Measurements from ENCODE around the gene SUN3.
"Not testable (repeated sequence)": the region's sequence is repeated elsewhere in the genome, so short reads cannot be mapped to it uniquely, and the experiment has no call there.

Gene SUN3

GRCh38 chr7:48004032-48004431 lies 24.9 kb downstream of the SUN3 start:
- Histone ChIP-seq H3K36me3 (ENCODE audit: control insufficient read depth, insufficient read depth, low read length) (no peaks in the 10 kb centered on the region), H3K27me3 (ENCODE audit: control insufficient read depth, insufficient read depth, low read length, poor library complexity, severe bottlenecking) (no peaks in the 10 kb centered on the region), H3K4me1 (ENCODE audit: control insufficient read depth, insufficient read depth, low read length) (peaks cover 7% of the 10 kb centered on the region), H3K27ac (ENCODE audit: insufficient read depth, low read depth, low read length, poor library complexity, severe bottlenecking) (no peak overlapping the region), H3K4me3 (ENCODE audit: insufficient read depth, low read depth, low read length) (no peak overlapping the region), H3K9me3 (ENCODE audit: control insufficient read depth, low read length) (no peaks in the 10 kb centered on the region)
- 83 to 100% methylated on average over 1 to 2 of the region's 2 CpGs for WGBS, 2 experiments

- not testable (repeated sequence) for H3K4me1 ChIP-seq (ENCODE audit: control insufficient read depth, insufficient read depth, low read length); H3K9me3 ChIP-seq (ENCODE audit: control insufficient read depth, low read length); H3K27ac ChIP-seq (ENCODE audit: insufficient read depth, low read depth, low read length, poor library complexity, severe bottlenecking); H3K27me3 ChIP-seq (ENCODE audit: control insufficient read depth, insufficient read depth, low read length, poor library complexity, severe bottlenecking); H3K36me3 ChIP-seq (ENCODE audit: control insufficient read depth, insufficient read depth, low read length); H3K4me3 ChIP-seq (ENCODE audit: insufficient read depth, low read depth, low read length)
- WGBS, 2 experiments, result 87 to 93% methylated on average over 13 of the region's 13 CpGs
These were observed 28.7 kb downstream of the SUN3 start for GRCh38 chr7:48000164-48000563.

- no peak overlapping the region for H3K4me3 ChIP-seq (ENCODE audit: insufficient read depth, low read depth, low read length)
- whole genome bisulfite sequencing, 2 experiments, result 90 to 94% methylated on average over 11 to 12 of the region's 12 CpGs
- H3K4me1 ChIP-seq (ENCODE audit: control insufficient read depth, insufficient read depth, low read length), result peaks cover 2% of the 10 kb centered on the region
- no peaks in the 10 kb centered on the region for H3K9me3 ChIP-seq (ENCODE audit: control insufficient read depth, low read length)
- no peaks in the 10 kb centered on the region for H3K27me3 ChIP-seq (ENCODE audit: control insufficient read depth, insufficient read depth, low read length, poor library complexity, severe bottlenecking)
- no peaks in the 10 kb centered on the region for H3K36me3 ChIP-seq (ENCODE audit: control insufficient read depth, insufficient read depth, low read length)
- H3K27ac ChIP-seq (ENCODE audit: insufficient read depth, low read depth, low read length, poor library complexity, severe bottlenecking), result no peak overlapping the region
These were observed 29.5 kb downstream of the SUN3 start for GRCh38 chr7:47999413-47999812.

- Histone ChIP-seq H3K9me3 (ENCODE audit: control insufficient read depth, low read length) (no peaks in the 10 kb centered on the region), H3K27me3 (ENCODE audit: control insufficient read depth, insufficient read depth, low read length, poor library complexity, severe bottlenecking) (no peaks in the 10 kb centered on the region), H3K27ac (ENCODE audit: insufficient read depth, low read depth, low read length, poor library complexity, severe bottlenecking) (peak overlapping the region; percentile 69), H3K4me1 (ENCODE audit: control insufficient read depth, insufficient read depth, low read length) (peaks cover 7% of the 10 kb centered on the region), H3K36me3 (ENCODE audit: control insufficient read depth, insufficient read depth, low read length) (no peaks in the 10 kb centered on the region), H3K4me3 (ENCODE audit: insufficient read depth, low read depth, low read length) (no peak overlapping the region)
- WGBS, 2 experiments, result 68 to 70% methylated on average over 3 of the region's 3 CpGs
These were observed 36.5 kb downstream of the SUN3 start for GRCh38 chr7:47992446-47992845.

- peaks cover 7% of the 10 kb centered on the region for H3K4me1 ChIP-seq (ENCODE audit: control insufficient read depth, insufficient read depth, low read length)
- H3K27me3 ChIP-seq (ENCODE audit: control insufficient read depth, insufficient read depth, low read length, poor library complexity, severe bottlenecking), result no peaks in the 10 kb centered on the region
- H3K27ac ChIP-seq (ENCODE audit: insufficient read depth, low read depth, low read length, poor library complexity, severe bottlenecking), result peak overlapping the region; percentile 69
- WGBS, 2 experiments, result 4 to 5% methylated on average over 26 of the region's 26 CpGs
- no peaks in the 10 kb centered on the region for H3K36me3 ChIP-seq (ENCODE audit: control insufficient read depth, insufficient read depth, low read length)
- no peaks in the 10 kb centered on the region for H3K9me3 ChIP-seq (ENCODE audit: control insufficient read depth, low read length)
- H3K4me3 ChIP-seq (ENCODE audit: insufficient read depth, low read depth, low read length), result peak overlapping the region; percentile 24
These were observed 37.1 kb downstream of the SUN3 start for GRCh38 chr7:47991741-47992311.

GRCh38 chr7:47991270-47991669 lies 37.6 kb downstream of the SUN3 start:
- H3K9me3 ChIP-seq (ENCODE audit: control insufficient read depth, low read length), result no peaks in the 10 kb centered on the region

GRCh38 chr7:47990592-47990991 lies 38.3 kb downstream of the SUN3 start:
- H3K27ac ChIP-seq (ENCODE audit: insufficient read depth, low read depth, low read length, poor library complexity, severe bottlenecking), result no peak overlapping the region

More at GRCh38 chr7:47991270-47991669, 37.6 kb downstream of the SUN3 start:
- H3K4me3 ChIP-seq (ENCODE audit: insufficient read depth, low read depth, low read length), result no peak overlapping the region
- WGBS, 2 experiments, result 82 to 83% methylated on average over 1 of the region's 1 CpG
- H3K27me3 ChIP-seq (ENCODE audit: control insufficient read depth, insufficient read depth, low read length, poor library complexity, severe bottlenecking), result no peaks in the 10 kb centered on the region
- H3K27ac ChIP-seq (ENCODE audit: insufficient read depth, low read depth, low read length, poor library complexity, severe bottlenecking), result no peak overlapping the region
- H3K4me1 ChIP-seq (ENCODE audit: control insufficient read depth, insufficient read depth, low read length), result peaks cover 7% of the 10 kb centered on the region
- no peaks in the 10 kb centered on the region for H3K36me3 ChIP-seq (ENCODE audit: control insufficient read depth, insufficient read depth, low read length)

GRCh38 chr7:47989607-47990400 lies 39.1 kb downstream of the SUN3 start:
- not testable (repeated sequence) for H3K27ac ChIP-seq (ENCODE audit: insufficient read depth, low read depth, low read length, poor library complexity, severe bottlenecking)

More at GRCh38 chr7:47990592-47990991, 38.3 kb downstream of the SUN3 start:
- H3K36me3 ChIP-seq (ENCODE audit: control insufficient read depth, insufficient read depth, low read length), result no peaks in the 10 kb centered on the region
- WGBS, 2 experiments, result 93 to 97% methylated on average over 5 of the region's 5 CpGs
- H3K27me3 ChIP-seq (ENCODE audit: control insufficient read depth, insufficient read depth, low read length, poor library complexity, severe bottlenecking), result no peaks in the 10 kb centered on the region
- H3K4me1 ChIP-seq (ENCODE audit: control insufficient read depth, insufficient read depth, low read length), result peaks cover 7% of the 10 kb centered on the region
- H3K9me3 ChIP-seq (ENCODE audit: control insufficient read depth, low read length), result no peaks in the 10 kb centered on the region
- no peak overlapping the region for H3K4me3 ChIP-seq (ENCODE audit: insufficient read depth, low read depth, low read length)

GRCh38 chr7:47988496-47989386 lies 40.2 kb downstream of the SUN3 start:
- no peaks in the 10 kb centered on the region for H3K9me3 ChIP-seq (ENCODE audit: control insufficient read depth, low read length)
- H3K4me3 ChIP-seq (ENCODE audit: insufficient read depth, low read depth, low read length), result no peak overlapping the region
- WGBS, 2 experiments, result 92 to 93% methylated on average over 7 of the region's 8 CpGs
- H3K27me3 ChIP-seq (ENCODE audit: control insufficient read depth, insufficient read depth, low read length, poor library complexity, severe bottlenecking), result no peaks in the 10 kb centered on the region
- H3K36me3 ChIP-seq (ENCODE audit: control insufficient read depth, insufficient read depth, low read length), result no peaks in the 10 kb centered on the region
- peaks cover 7% of the 10 kb centered on the region for H3K4me1 ChIP-seq (ENCODE audit: control insufficient read depth, insufficient read depth, low read length)
- no peak overlapping the region for H3K27ac ChIP-seq (ENCODE audit: insufficient read depth, low read depth, low read length, poor library complexity, severe bottlenecking)

More at GRCh38 chr7:47989607-47990400, 39.1 kb downstream of the SUN3 start:
- not testable (repeated sequence) for H3K27me3 ChIP-seq (ENCODE audit: control insufficient read depth, insufficient read depth, low read length, poor library complexity, severe bottlenecking); H3K4me1 ChIP-seq (ENCODE audit: control insufficient read depth, insufficient read depth, low read length); H3K36me3 ChIP-seq (ENCODE audit: control insufficient read depth, insufficient read depth, low read length); H3K4me3 ChIP-seq (ENCODE audit: insufficient read depth, low read depth, low read length); H3K9me3 ChIP-seq (ENCODE audit: control insufficient read depth, low read length)
- 52 to 53% methylated on average over 7 to 10 of the region's 10 CpGs for WGBS, 2 experiments

- Histone ChIP-seq H3K27ac (ENCODE audit: insufficient read depth, low read depth, low read length, poor library complexity, severe bottlenecking) (no peak overlapping the region), H3K36me3 (ENCODE audit: control insufficient read depth, insufficient read depth, low read length) (no peaks in the 10 kb centered on the region), H3K27me3 (ENCODE audit: control insufficient read depth, insufficient read depth, low read length, poor library complexity, severe bottlenecking) (no peaks in the 10 kb centered on the region), H3K4me1 (ENCODE audit: control insufficient read depth, insufficient read depth, low read length) (no peaks in the 10 kb centered on the region), H3K4me3 (ENCODE audit: insufficient read depth, low read depth, low read length) (no peak overlapping the region), H3K9me3 (ENCODE audit: control insufficient read depth, low read length) (no peaks in the 10 kb centered on the region)
- WGBS, 2 experiments, result 76 to 84% methylated on average over 2 of the region's 2 CpGs
These were observed 46.3 kb downstream of the SUN3 start for GRCh38 chr7:47982610-47983009.

All from ectodermal cell (in vitro differentiated cells).